Spleen (tissue), 11 donors: ENCODE measurements around the gene EYS. TPM values are rescaled to one million over a fixed set of nuclear protein-coding genes. Genes with fewer than 3 reads are reported as not detected.

Experiments
- DNase-seq: peaks from one replicate; pipeline ENCODE4 v3.0.0-alpha.2; 2020
- H3K27ac ChIP-seq, 8 donors: fragments of 200-600 bp; sonication (generic) in 7 of 8; 1 replicate in 4 of 8; 2 replicates in 4 of 8; pipeline versions ENCODE4 v1.5.0 to v1.8.0; 2016 to 2021; ENCODE audit warnings: inconsistent platforms in 4 of 8, mild to moderate bottlenecking in 4 of 8, moderate library complexity in 1 of 8
- H3K27me3 ChIP-seq, 7 donors: fragments of 200-600 bp; sonication (generic) in 6 of 7; replicated peaks in 1 of 7; 1 replicate in 4 of 7; 2 replicates in 3 of 7; pipeline versions ENCODE4 v1.5.0 to v1.8.0; 2016 to 2021; ENCODE audit warnings: inconsistent platforms in 3 of 7, mild to moderate bottlenecking in 1 of 7
- H3K36me3 ChIP-seq, 6 donors: fragments of 200-600 bp; sonication (generic) in 5 of 6; 1 replicate in 4 of 6; 2 replicates in 2 of 6; pipeline versions ENCODE4 v1.5.0 to v1.8.0; 2016 to 2021; ENCODE audit warnings: inconsistent platforms in 2 of 6
- H3K4me1 ChIP-seq, 6 donors: fragments of 200-600 bp; sonication (generic) in 5 of 6; 1 replicate in 3 of 6; 2 replicates in 3 of 6; pipeline versions ENCODE4 v1.5.0 to v1.8.0; 2016 to 2021; ENCODE audit warnings: inconsistent platforms in 3 of 6
- H3K4me3 ChIP-seq, 8 donors: fragments of 200-600 bp; sonication (generic) in 7 of 8; 1 replicate in 4 of 8; 2 replicates in 4 of 8; pipeline versions ENCODE4 v1.5.0 to v1.8.0; 2016 to 2021; ENCODE audit warnings: inconsistent platforms in 4 of 8, mild to moderate bottlenecking in 4 of 8, moderate library complexity in 2 of 8
- H3K9me3 ChIP-seq, 8 donors: fragments of 200-600 bp; sonication (generic) in 7 of 8; 1 replicate in 4 of 8; 2 replicates in 4 of 8; pipeline versions ENCODE4 v1.5.0 to v1.8.0; 2016 to 2021; ENCODE audit warnings: inconsistent platforms in 4 of 8
- POLR2A ChIP-seq, 3 donors: fragments of 450-650 bp; IDR thresholded peaks; one replicate each; pipeline ENCODE4 v1.5.1; 2017; ENCODE audit warnings: antibody characterized with exemption in 3 of 3, mild to moderate bottlenecking in 1 of 3
- POLR2AphosphoS5 ChIP-seq, 3 donors: sonication (generic); formaldehyde crosslinking; IDR thresholded peaks; one replicate each; pipeline ENCODE4 v1.5.1; 2017; ENCODE audit warnings: antibody characterized with exemption in 3 of 3
- WGBS, 5 donors: extraction: QIAGEN DNeasy Blood & Tissue Kit in 3 of 5; methylation state at CpG; one replicate each; pipeline versions ENCODE4 v1.1.5 to v1.1.7; 2013 to 2018; 5-methylcytosine and 5-hydroxymethylcytosine counted together
- intact Hi-C: fragments of 100-400 bp; cut with DNase I; formaldehyde crosslinking; loops from one replicate; pipeline ENCODE4 v1.15.0; 2023; ENCODE audit warnings: low total_unique reads
- polyA plus RNA-seq, 3 donors: library from polyadenylated mRNA; stranded (reverse); fragments of 200-250 nt; gene quantifications; one replicate each; pipeline ENCODE4 v1.2.1, GENCODE V29; 2013
- total RNA-seq, 7 donors: library from RNA; depleted of rRNA in 3 of 7; stranded (reverse); fragments of >200 nt in 3 of 7; fragmentation: NEBNext Ultra II Directional in 4 of 7; extraction: Animal tissue kit (Norgen Biotek cat#: 25700) in 4 of 7; gene quantifications; one replicate each; pipeline versions ENCODE4 v1.1.0 to v1.2.1, GENCODE V29; 2016 to 2021
- TF ChIP-seq, protein P1 (sequence below), 11 experiments: fragments of 200-600 bp in 7 of 11; fragments of 450-650 bp in 4 of 11; sonication (generic) in 4 of 11; IDR thresholded peaks in 8 of 11; conservative IDR thresholded peaks in 3 of 11; 1 replicate in 7 of 11; 2 replicates in 4 of 11; pipeline versions ENCODE4 v1.4.0 to v1.8.0; 2016 to 2021; ENCODE audit warnings: antibody characterized with exemption in 11 of 11, inconsistent platforms in 4 of 11, mild to moderate bottlenecking in 1 of 11
- donor health status: healthy with polysubstance abuse.
- donor health status: DM: no; HTN: no; CAD: no; lungs with moderate emphysema.
- donor health status: DM: no; HTN: no; CAD: no.
- donor health status: Bipolar disorder and iron deficiency.
- donor health status: healthy.
- donor health status: DM: no; HTN: no; CAD: no.
- donor health status: DM: yes; HTN: yes; CAD: no.

The EYS gene
- total and polyA plus RNA-seq, 10 donors: under 0.01 to 0.72 (median 0.28) TPM; not detected in 5

DNA sequence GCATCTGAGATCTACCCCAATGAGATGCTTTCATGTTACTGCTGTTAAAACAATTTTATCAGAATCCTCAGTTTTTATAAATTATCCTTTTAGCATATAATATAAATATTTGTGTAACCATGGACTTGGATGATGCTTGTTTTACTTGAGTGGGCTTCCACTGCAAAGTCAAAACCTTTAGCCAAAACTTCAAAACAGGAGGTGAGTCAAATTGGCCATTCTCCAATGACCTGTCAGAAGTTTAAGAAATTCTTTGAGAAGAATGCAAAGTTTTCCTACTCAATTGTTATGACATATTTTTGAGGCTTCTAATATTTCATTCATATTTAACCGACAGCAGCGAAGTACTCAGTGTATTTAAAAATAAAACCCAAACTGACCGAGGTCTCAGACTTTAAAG is 507.9 kb downstream of the EYS start:
- Histone ChIP-seq H3K36me3 (no peaks in the 10 kb centered on the region), H3K4me1 (no peaks in the 10 kb centered on the region), H3K27ac (no peak overlapping the region), H3K4me3 (no peak overlapping the region), H3K9me3 (peaks cover 0 to 19% (median 12%) of the 10 kb centered on the region in 8 donors), H3K27me3 (no peaks in the 10 kb centered on the region)
- TF ChIP-seq POLR2AphosphoS5 (IDR thresholded peaks at IDR 0.05): no peak
- TF ChIP-seq POLR2A (IDR thresholded peaks at IDR 0.05): no peak
- TF ChIP-seq, protein P1, sequence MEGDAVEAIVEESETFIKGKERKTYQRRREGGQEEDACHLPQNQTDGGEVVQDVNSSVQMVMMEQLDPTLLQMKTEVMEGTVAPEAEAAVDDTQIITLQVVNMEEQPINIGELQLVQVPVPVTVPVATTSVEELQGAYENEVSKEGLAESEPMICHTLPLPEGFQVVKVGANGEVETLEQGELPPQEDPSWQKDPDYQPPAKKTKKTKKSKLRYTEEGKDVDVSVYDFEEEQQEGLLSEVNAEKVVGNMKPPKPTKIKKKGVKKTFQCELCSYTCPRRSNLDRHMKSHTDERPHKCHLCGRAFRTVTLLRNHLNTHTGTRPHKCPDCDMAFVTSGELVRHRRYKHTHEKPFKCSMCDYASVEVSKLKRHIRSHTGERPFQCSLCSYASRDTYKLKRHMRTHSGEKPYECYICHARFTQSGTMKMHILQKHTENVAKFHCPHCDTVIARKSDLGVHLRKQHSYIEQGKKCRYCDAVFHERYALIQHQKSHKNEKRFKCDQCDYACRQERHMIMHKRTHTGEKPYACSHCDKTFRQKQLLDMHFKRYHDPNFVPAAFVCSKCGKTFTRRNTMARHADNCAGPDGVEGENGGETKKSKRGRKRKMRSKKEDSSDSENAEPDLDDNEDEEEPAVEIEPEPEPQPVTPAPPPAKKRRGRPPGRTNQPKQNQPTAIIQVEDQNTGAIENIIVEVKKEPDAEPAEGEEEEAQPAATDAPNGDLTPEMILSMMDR (IDR thresholded peaks at IDR 0.05 in 8 of 11, conservative IDR thresholded peaks at IDR 0.05 in 3 of 11): no peak
- no peak for DNase-seq
- 83 to 90% (median 86%) methylated on average over 3 of the region's 3 CpGs for WGBS, 5 donors
- intact Hi-C loops: no loop called here

- no peak for DNase-seq
- no peak for TF ChIP-seq POLR2AphosphoS5 (IDR thresholded peaks at IDR 0.05)
- no peak for TF ChIP-seq POLR2A (IDR thresholded peaks at IDR 0.05)
- TF ChIP-seq, protein P1 (IDR thresholded peaks at IDR 0.05 in 8 of 11, conservative IDR thresholded peaks at IDR 0.05 in 3 of 11): no peak
- no peaks in the 10 kb centered on the region for H3K27me3 ChIP-seq
- peaks cover 0 to 2% (median 0%) of the 10 kb centered on the region in 8 donors for H3K9me3 ChIP-seq
- no peak overlapping the region for H3K27ac ChIP-seq
- intact Hi-C loops: no loop called here
- no peaks in the 10 kb centered on the region for H3K36me3 ChIP-seq
- no peak overlapping the region for H3K4me3 ChIP-seq
- H3K4me1 ChIP-seq: no peaks in the 10 kb centered on the region
- WGBS, 5 donors: 82 to 99% (median 86%) methylated on average over 2 of the region's 2 CpGs
Observed at GRCh38 chr6:65191471-65191870, 515.6 kb downstream of the EYS start.

DNA sequence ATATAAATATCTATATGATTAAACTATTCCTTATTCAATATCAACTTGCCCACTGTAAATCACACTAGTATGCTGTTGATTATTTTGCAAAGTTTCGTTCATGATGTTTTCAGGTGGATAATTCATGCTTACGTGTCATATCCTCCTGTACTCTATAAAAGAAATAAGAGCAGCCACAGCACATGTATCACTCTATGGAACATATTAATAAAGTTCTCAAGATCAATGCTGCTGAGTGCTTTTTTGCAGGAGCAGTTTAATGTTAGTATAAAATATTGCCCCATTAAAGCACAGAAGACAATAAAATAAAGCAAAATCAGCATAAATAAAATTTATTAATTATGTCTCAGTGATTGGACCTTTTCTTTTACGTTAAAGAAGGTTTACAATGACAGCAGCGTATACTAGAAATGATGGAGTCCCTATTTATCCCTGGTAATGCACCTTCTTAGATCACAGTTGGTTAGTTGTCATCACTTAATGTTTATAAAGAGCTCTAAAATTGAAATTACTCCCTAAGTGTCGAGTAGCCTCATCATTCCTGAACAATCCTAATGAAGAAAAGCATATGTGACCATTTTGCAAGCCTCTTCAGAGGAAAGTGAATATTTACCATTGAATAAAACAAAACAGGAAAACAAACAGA is 517.7 kb downstream of the EYS start:
- no peaks in the 10 kb centered on the region for H3K36me3 ChIP-seq
- no peak for DNase-seq
- intact Hi-C loops: no loop called here
- H3K27me3 ChIP-seq: no peaks in the 10 kb centered on the region
- WGBS, 5 donors: 70 to 81% (median 74%) methylated on average over 5 of the region's 5 CpGs
- H3K9me3 ChIP-seq: peaks cover 0 to 6% (median 0%) of the 10 kb centered on the region in 8 donors
- no peak overlapping the region for H3K4me3 ChIP-seq
- no peak overlapping the region for H3K27ac ChIP-seq
- H3K4me1 ChIP-seq: no peaks in the 10 kb centered on the region
- TF ChIP-seq POLR2AphosphoS5 (IDR thresholded peaks at IDR 0.05) (no peak), POLR2A (IDR thresholded peaks at IDR 0.05) (no peak)
- TF ChIP-seq, protein P1 (IDR thresholded peaks at IDR 0.05 in 8 of 11, conservative IDR thresholded peaks at IDR 0.05 in 3 of 11): no peak

GRCh38 chr6:65186826-65187225 is 520.2 kb downstream of the EYS start:
- Histone ChIP-seq H3K27ac (no peak overlapping the region), H3K27me3 (no peaks in the 10 kb centered on the region), H3K4me3 (no peak overlapping the region), H3K9me3 (peaks cover 0 to 6% (median 0%) of the 10 kb centered on the region in 8 donors), H3K36me3 (no peaks in the 10 kb centered on the region), H3K4me1 (no peaks in the 10 kb centered on the region)
- 71 to 90% (median 74%) methylated on average over 1 of the region's 1 CpG for WGBS, 5 donors
- intact Hi-C loops: no loop called here
- DNase-seq: no peak
- TF ChIP-seq POLR2A (IDR thresholded peaks at IDR 0.05): no peak
- TF ChIP-seq, protein P1 (IDR thresholded peaks at IDR 0.05 in 8 of 11, conservative IDR thresholded peaks at IDR 0.05 in 3 of 11): no peak
- TF ChIP-seq POLR2AphosphoS5 (IDR thresholded peaks at IDR 0.05): no peak
